Activated CD8-positive, alpha-beta memory T cell treated with anti-CD3 and anti-CD28 coated beads for 1 hour (primary cell): ENCODE results near the gene CT47C1.

Experiments
- DNase-seq, 2 donors: peaks; one replicate each; pipeline ENCODE4 v3.0.0-alpha.2; 2020; ENCODE audit warnings: low read depth in 1 of 2; ENCODE audit errors: extremely low read depth in 1 of 2

The CT47C1 gene

DNA sequence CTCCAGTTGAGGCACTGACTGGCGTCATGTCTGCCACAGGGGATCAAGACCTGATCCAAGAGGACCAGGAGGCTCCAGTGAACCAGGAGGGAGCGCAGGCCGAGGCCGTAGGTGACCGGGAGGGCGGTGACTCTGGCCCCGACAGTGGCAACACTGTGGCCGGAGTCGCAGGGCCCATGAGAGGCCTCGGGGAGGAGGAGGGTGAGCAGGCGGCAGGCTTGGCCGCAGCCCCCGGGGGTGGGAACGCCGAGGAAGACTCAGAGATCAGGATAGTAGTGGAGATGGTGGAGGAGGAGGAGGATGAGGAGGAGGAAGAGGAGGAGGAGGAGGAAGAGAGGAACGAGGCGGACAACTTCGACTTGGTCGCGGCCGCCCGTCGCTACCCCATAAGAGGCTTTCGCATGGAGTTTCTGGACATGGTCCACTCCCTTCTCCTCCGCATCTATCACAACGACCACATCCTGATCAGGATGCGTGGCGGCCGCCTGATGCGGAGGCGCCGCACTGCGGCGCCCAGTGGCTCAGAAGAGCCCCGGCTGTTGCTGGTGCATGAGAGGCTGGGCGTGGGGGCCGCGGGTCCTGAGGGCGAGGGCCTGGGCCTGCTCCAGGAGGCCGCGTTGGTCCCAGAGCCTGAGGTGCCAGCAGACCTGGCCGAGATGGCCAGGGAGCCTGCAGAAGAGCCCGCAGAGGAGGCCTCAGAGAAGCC lies 560 bp downstream of the CT47C1 start:
- DNase-seq: no peak

GRCh38 chrX:119073911-119074310 lies 1.1 kb downstream of the CT47C1 start:
- DNase-seq: no peak

- no peak for DNase-seq
Observed at GRCh38 chrX:119075270-119076025, 2.7 kb downstream of the CT47C1 start.

GRCh38 chrX:119082278-119082677 lies 9.5 kb downstream of the CT47C1 start:
- DNase-seq: no peak

- DNase-seq: no peak
Observed at GRCh38 chrX:119084766-119085165, 12.0 kb downstream of the CT47C1 start.

DNA sequence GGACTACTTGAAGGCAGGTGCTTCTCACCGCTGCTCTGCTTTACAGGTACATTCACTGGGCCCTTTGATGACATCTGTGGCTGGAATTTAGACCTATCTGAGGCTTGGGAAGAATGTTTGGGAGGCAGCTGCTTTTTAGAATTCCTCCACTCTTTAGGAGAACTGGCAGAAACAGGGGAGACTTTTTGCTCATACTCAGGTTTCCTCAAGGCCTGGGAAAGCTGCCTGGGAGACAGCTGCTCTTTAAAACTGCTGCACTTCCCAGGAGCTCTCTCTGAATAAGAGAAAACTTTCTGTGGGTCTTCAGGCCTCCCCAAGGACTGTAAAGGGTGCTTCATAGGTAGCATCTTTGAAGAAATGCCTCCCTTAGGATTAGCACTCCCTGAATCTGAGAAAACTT lies 14.3 kb downstream of the CT47C1 start:
- DNase-seq: no peak

DNA sequence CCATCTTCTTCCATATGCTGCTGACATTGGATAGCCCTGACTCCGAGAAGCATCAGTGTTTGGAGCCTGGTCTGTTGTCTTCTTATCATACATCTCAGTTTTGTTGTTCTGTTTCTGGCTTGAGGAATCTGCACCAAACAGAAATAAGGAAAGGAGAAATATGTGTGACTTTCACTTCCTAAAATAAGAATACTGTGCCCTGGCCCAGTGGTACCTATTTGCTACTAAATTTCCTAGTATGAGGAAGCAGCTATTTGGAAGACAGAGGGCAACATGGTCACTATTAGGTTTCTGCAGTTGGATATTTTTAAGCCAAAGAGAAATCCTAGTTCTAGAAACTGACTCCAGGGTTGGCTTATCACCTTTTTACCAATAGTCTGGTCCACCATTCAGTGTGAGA lies 16.8 kb downstream of the CT47C1 start:
- no peak for DNase-seq

DNA sequence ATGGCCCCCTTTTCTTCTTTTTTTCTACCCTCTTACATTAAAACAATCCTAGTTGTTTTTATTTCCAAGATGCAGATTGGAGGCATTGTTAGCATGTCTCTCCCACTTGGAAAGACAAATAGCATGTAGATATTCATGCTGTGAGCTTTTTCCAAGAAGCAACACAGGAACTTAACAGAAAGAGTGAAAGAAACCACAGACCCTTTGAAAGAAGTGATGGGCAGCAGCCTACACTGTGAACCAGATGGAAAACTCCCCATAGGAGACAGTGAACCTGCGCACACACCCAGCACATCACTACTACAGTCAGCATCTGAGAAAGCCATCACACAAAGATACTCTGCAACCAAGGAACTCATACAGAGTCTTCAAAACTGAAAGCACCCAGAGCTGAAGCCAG lies 17.8 kb downstream of the CT47C1 start:
- DNase-seq: no peak

- DNase-seq: no peak
Observed at GRCh38 chrX:119093991-119094735, 21.4 kb downstream of the CT47C1 start.

GRCh38 chrX:119094819-119095218 lies 22.0 kb downstream of the CT47C1 start:
- no peak for DNase-seq

DNA sequence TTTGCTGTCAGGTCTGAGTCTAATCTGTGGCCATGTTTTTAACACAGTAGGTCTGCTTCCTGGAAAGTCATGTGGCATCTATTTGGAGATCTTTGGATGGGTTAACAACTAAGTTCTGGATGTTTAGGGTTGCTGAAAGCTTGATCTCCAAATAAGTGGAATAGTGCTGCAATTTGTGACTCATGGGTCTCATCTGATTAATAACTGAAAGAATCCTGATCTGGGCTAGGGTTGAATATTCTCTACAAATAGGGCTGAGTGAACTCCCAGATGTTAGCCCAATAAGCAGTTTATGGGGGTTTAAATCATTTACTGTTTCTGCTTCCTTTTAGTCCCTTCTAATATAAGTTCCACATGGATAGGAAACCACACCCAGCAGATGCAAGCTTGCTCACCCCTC lies 23.1 kb downstream of the CT47C1 start:
- DNase-seq: no peak

DNA sequence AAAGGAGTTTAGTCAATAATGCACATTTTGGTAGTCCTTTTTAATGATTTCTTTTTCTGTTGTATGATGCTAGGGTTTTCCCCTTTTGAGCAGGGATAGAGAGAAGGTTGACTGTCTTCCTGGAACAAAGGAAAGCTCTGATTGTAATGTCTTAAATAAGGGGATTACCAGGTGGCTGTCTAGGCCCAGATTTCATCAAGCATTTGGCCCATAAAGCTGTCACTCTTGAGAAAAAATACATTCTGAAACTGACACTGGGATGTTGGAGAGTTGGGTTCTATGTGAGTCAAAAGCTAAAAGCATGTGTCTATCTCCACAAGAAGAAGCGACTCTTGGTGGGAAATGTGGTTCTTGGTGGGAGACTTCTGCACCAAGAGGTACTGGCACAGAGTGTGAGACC lies 28.4 kb downstream of the CT47C1 start:
- DNase-seq: no peak

- DNase-seq: no peak
Observed at GRCh38 chrX:119105826-119106225, 33.0 kb downstream of the CT47C1 start.

GRCh38 chrX:119107206-119107605 lies 34.4 kb downstream of the CT47C1 start:
- no peak for DNase-seq

DNA sequence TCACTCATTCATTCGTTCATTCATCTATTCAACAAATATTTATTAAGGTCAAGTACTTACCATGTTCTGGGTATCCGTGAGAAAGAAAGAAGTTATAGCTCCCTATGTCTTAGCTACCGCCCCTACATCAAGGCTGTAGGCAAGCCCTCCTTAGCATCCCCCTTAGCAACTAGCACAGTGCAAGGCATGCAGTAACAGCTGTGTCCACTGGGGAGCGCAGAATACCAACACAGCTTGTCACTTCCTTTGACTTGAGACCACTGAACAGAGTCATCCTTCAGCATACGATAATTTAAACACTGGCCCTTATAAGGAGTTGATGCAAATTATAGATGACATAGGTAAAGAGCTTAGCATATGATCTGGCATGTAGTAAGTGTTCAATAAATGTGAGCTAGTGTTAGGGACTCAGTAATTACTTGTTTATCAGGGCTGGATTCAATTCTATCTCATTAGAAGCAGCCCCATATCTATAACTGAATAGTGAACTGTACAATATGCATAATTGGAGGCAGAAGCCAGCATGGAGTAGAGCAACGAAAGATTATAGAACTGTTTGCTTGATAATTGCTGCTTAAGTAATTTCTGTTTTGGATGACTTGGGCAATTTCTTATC lies 46.1 kb downstream of the CT47C1 start:
- peak; percentile 8 to 12 for DNase-seq

DNA sequence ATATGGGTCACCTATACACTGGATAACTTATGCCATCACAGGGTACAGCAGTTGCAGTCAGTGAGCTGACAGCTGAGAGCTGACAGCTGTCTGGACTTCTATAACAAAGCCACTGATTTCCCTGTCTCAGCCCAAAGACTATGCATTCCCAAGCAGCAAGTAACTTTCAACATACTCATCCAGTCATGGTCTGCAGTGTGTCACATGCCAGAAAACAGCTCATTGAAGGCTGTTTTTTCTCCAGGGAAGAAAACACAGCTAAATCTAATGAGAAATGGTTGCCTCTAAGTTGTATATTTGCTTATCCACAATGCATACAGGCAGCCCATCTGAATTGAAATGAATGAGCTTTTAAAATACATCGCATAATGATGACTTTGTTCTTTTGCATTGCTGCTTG lies 48.5 kb downstream of the CT47C1 start:
- DNase-seq: no peak
